Tibial nerve (tissue), 4 donors: Measurements from ENCODE around the gene TTC16.

Experiments used
- EP300 ChIP-seq, 2 donors: sonication (generic); formaldehyde crosslinking; IDR thresholded peaks; one replicate each; pipeline ENCODE4 v1.6.1; 2017; ENCODE audit warnings: antibody characterized with exemption in 2 of 2, mild to moderate bottlenecking in 1 of 2
- POLR2A ChIP-seq, 2 donors: fragments of 450-650 bp; IDR thresholded peaks; one replicate each; pipeline ENCODE4 v1.6.1; 2017; ENCODE audit warnings: antibody characterized with exemption in 2 of 2, mild to moderate bottlenecking in 2 of 2, moderate library complexity in 2 of 2
- TF ChIP-seq, protein P1 (sequence below), 5 experiments: fragments of 200-600 bp in 3 of 5; fragments of 450-650 bp in 2 of 5; sonication (generic) in 3 of 5; IDR thresholded peaks; one replicate each; pipeline ENCODE4 v1.5.1; 2016 to 2019; ENCODE audit warnings: antibody characterized with exemption in 5 of 5, mild to moderate bottlenecking in 3 of 5, moderate library complexity in 2 of 5

DNA sequence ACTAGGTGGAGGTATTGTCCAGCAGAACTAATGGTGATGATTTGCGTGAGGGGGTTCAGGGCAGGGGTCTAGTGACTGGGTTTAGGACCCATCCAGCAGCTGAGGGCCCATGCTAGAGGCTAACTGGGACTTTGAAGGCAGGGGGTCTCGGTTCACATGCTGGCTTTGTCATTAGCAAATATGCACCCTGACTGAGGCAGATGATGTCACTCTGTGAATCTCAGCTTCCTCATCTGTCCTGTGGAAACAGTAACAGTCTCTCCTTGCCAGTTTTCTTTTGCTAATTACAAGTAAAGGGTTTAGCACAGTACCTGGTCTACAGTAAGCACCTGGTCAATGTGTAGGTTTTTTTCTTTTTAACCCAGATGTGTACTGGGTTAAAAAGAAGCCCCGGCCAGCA lies 57.4 kb downstream of the TTC16 start:
- TF ChIP-seq, protein P1, sequence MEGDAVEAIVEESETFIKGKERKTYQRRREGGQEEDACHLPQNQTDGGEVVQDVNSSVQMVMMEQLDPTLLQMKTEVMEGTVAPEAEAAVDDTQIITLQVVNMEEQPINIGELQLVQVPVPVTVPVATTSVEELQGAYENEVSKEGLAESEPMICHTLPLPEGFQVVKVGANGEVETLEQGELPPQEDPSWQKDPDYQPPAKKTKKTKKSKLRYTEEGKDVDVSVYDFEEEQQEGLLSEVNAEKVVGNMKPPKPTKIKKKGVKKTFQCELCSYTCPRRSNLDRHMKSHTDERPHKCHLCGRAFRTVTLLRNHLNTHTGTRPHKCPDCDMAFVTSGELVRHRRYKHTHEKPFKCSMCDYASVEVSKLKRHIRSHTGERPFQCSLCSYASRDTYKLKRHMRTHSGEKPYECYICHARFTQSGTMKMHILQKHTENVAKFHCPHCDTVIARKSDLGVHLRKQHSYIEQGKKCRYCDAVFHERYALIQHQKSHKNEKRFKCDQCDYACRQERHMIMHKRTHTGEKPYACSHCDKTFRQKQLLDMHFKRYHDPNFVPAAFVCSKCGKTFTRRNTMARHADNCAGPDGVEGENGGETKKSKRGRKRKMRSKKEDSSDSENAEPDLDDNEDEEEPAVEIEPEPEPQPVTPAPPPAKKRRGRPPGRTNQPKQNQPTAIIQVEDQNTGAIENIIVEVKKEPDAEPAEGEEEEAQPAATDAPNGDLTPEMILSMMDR (IDR thresholded peaks at IDR 0.05), result no peak
- no peak for TF ChIP-seq POLR2A (IDR thresholded peaks at IDR 0.05)
- no peak for TF ChIP-seq EP300 (IDR thresholded peaks at IDR 0.05)
